PC-3 (cell line): ENCODE measurements around the gene PLXNB2. TPM values are rescaled to one million over a fixed set of nuclear protein-coding genes. Genes with fewer than 3 reads are reported as not detected.

Experiments used
- ATAC-seq: fragments of 200-7000 bp; cut with Tn5 transposase; 2 replicates; pipeline ENCODE4 v1.9.1; 2020; ENCODE audit warnings: mild to moderate bottlenecking, moderate library complexity
- BruUV-seq: library from RNA; stranded (reverse); fragments of 400-500 nt; replicated peaks from 2 replicates; lab custom pipeline; 2021; lab: Mats Ljungman, UMichigan
- CTCF ChIA-PET: fragments of 300-600 bp; sonication (Branson Sonifier 250); formaldehyde crosslinking; loops from one replicate; lab custom pipeline; 2022; ENCODE audit warnings: antibody characterized with exemption; lab: Charles Lee
- POLR2A ChIA-PET: fragments of 300-600 bp; sonication (Branson Sonifier 250); formaldehyde crosslinking; loops from one replicate; lab custom pipeline; 2022; ENCODE audit warnings: antibody characterized with exemption; ENCODE audit not compliant: unreplicated experiment; lab: Charles Lee
- DNase-seq: peaks from one replicate; pipeline ENCODE4 v3.0.0-alpha.2; 2015
- H2AFZ ChIP-seq: fragments of 300-600 bp; sonication (generic); 2 replicates; pipeline ENCODE4 v1.6.0; 2016; ENCODE audit warnings: antibody characterized with exemption, low read length
- H3F3A ChIP-seq: fragments of 300-600 bp; sonication (generic); one replicate; pipeline ENCODE4 v1.6.0; 2017; ENCODE audit warnings: antibody characterized with exemption, low read length, control low read depth, mild to moderate bottlenecking; ENCODE audit not compliant: unreplicated experiment
- H3K27ac ChIP-seq: fragments of 300-600 bp; sonication (generic); 2 replicates; pipeline ENCODE4 v1.5.1; 2016; ENCODE audit warnings: mild to moderate bottlenecking, low read length
- H3K27me3 ChIP-seq: fragments of 300-600 bp; sonication (generic); 2 replicates; pipeline ENCODE4 v1.6.1; 2016; ENCODE audit warnings: low read length, mixed read lengths
- H3K36me3 ChIP-seq: fragments of 300-600 bp; sonication (generic); 2 replicates; pipeline ENCODE4 v1.6.1; 2016; ENCODE audit warnings: low read depth, mixed run types, low read length, mixed read lengths
- H3K4me1 ChIP-seq: fragments of 300-600 bp; sonication (generic); 2 replicates; pipeline ENCODE4 v1.5.1; 2016; ENCODE audit warnings: low read length; ENCODE audit not compliant: insufficient read depth
- H3K4me2 ChIP-seq: fragments of 300-600 bp; sonication (generic); 2 replicates; pipeline ENCODE4 v1.6.0; 2016; ENCODE audit warnings: low read length
- H3K4me3 ChIP-seq: fragments of 300-600 bp; sonication (generic); 2 replicates; pipeline ENCODE4 v1.5.1; 2016; ENCODE audit warnings: mild to moderate bottlenecking, low read length, mixed read lengths
- H3K79me2 ChIP-seq: fragments of 300-600 bp; sonication (generic); 2 replicates; pipeline ENCODE4 v1.6.1; 2017; ENCODE audit warnings: low read length, mixed read lengths
- H3K9ac ChIP-seq: fragments of 300-600 bp; sonication (generic); 2 replicates; pipeline ENCODE4 v1.6.0; 2016; ENCODE audit warnings: mild to moderate bottlenecking, low read length
- H3K9me2 ChIP-seq: fragments of 300-600 bp; sonication (generic); replicated peaks from 2 replicates; pipeline ENCODE4 v1.6.1; 2016; ENCODE audit warnings: mixed run types, low read length, mixed read lengths
- H3K9me3 ChIP-seq: fragments of 300-600 bp; sonication (generic); 2 replicates; pipeline ENCODE4 v1.6.1; 2016; ENCODE audit warnings: low read length, mixed read lengths
- H4K20me1 ChIP-seq: fragments of 300-600 bp; sonication (generic); 2 replicates; pipeline ENCODE4 v1.6.1; 2016; ENCODE audit warnings: low read length, mixed read lengths
- CTCF ChIP-seq: fragments of 300-600 bp; sonication (generic); conservative IDR thresholded peaks from 2 replicates; pipeline ENCODE4 v1.5.1; 2017; ENCODE audit warnings: antibody characterized with exemption, low read depth, mild to moderate bottlenecking, low read length
- EZH2 ChIP-seq: fragments of 300-600 bp; sonication (generic); IDR thresholded peaks from one replicate; pipeline ENCODE4 v1.6.1; 2017; ENCODE audit warnings: antibody characterized with exemption, mild to moderate bottlenecking, low read length; ENCODE audit not compliant: unreplicated experiment
- EZH2phosphoT487 ChIP-seq: fragments of 300-600 bp; sonication (generic); IDR thresholded peaks from 2 replicates; pipeline ENCODE4 v1.6.1; 2018; ENCODE audit warnings: mild to moderate bottlenecking, antibody characterized with exemption, low read length, borderline replicate concordance
- intact Hi-C: fragments of 100-400 bp; cut with micrococcal nuclease; formaldehyde crosslinking; loops from 2 replicates; pipeline ENCODE4 v1.9.0; 2023
- total RNA-seq: library from RNA; depleted of rRNA; stranded (reverse); fragments of >200 nt; gene quantifications from 2 replicates; pipeline ENCODE4 v1.2.3, GENCODE V29; 2014

The PLXNB2 gene
- total RNA-seq, 1 experiment from 2014 or later = 68.2 TPM

GRCh38 chr22:50261615-50262459 lies 45.6 kb downstream of the PLXNB2 start, which contains the start of gene MAPK12:
TSS of gene MAPK12 (minus strand) at chr22:50261683. CDS start at chr22:50261509, 174 bp downstream.
- POLR2A ChIA-PET = no interaction called here
- peak; percentile 28 for DNase-seq
- H3K36me3 ChIP-seq = no peaks in the 10 kb centered on the region
- H3F3A ChIP-seq = no peaks in the 10 kb centered on the region
- ATAC-seq = peak; percentile 29
- peaks cover 10% of the 10 kb centered on the region for H3K4me1 ChIP-seq
- peak within 1 kb of the TSS; percentile 90 for H3K4me2 ChIP-seq
- no peaks in the 10 kb centered on the region for H3K9me2 ChIP-seq
- peak within 1 kb of the TSS; percentile 71 for H3K9ac ChIP-seq
- intact Hi-C loops = no loop called here
- H3K9me3 ChIP-seq = no peaks in the 10 kb centered on the region
- no TSS peak for BruUV-seq
- H3K4me3 ChIP-seq = peak within 1 kb of the TSS; percentile 79
- CTCF ChIA-PET = no interaction called here
- H3K79me2 ChIP-seq = peaks cover 10% of the 10 kb centered on the region
- H4K20me1 ChIP-seq = no peaks in the 10 kb centered on the region
- no peak within 1 kb of the TSS for H3K27ac ChIP-seq
- no peaks in the 10 kb centered on the region for H3K27me3 ChIP-seq
- peak within 1 kb of the TSS; percentile 71 for H2AFZ ChIP-seq
- no peak for TF ChIP-seq EZH2phosphoT487
- no peak for TF ChIP-seq EZH2
- TF ChIP-seq CTCF = no peak

- intact Hi-C loops = no loop called here
- Histone ChIP-seq H4K20me1 (no peaks in the 10 kb centered on the region), H3K9me3 (no peaks in the 10 kb centered on the region), H2AFZ (peak overlapping the region; percentile 71), H3K27ac (no peak overlapping the region), H3K27me3 (no peaks in the 10 kb centered on the region), H3K4me1 (peaks cover 10% of the 10 kb centered on the region), H3K9ac (peak overlapping the region; percentile 71), H3F3A (no peaks in the 10 kb centered on the region), H3K4me3 (peak overlapping the region; percentile 79), H3K9me2 (no peaks in the 10 kb centered on the region), H3K36me3 (no peaks in the 10 kb centered on the region), H3K79me2 (peaks cover 10% of the 10 kb centered on the region), H3K4me2 (peak overlapping the region; percentile 90)
- POLR2A ChIA-PET = no interaction called here
- CTCF ChIA-PET = no interaction called here
- TF ChIP-seq EZH2phosphoT487 (no peak), CTCF (no peak), EZH2 (no peak)
- DNase-seq (peak; percentile 50), ATAC-seq (peak; percentile 67)
- BruUV-seq = no TSS peak
These were observed 46.4 kb downstream of the PLXNB2 start for GRCh38 chr22:50260801-50261614.
